Sigmoid colon (tissue), 7 donors: ENCODE data around the gene PPP1R12B. TPM values are rescaled to one million over a fixed set of nuclear protein-coding genes. Genes with fewer than 3 reads are reported as not detected.

Source experiments
- DNase-seq: peaks from one replicate; pipeline ENCODE4 v3.0.0-alpha.2; 2019
- H3K27ac ChIP-seq, 4 donors: fragments of 200-600 bp; sonication (generic); one replicate each; pipeline ENCODE4 v1.5.1; 2016 to 2019; ENCODE audit warnings: mild to moderate bottlenecking in 1 of 4
- H3K27me3 ChIP-seq, 3 donors: fragments of 200-600 bp; sonication (generic); one replicate each; pipeline ENCODE4 v1.5.1; 2019; ENCODE audit warnings: mild to moderate bottlenecking in 1 of 3
- H3K36me3 ChIP-seq, 4 donors: fragments of 200-600 bp; sonication (generic); one replicate each; pipeline ENCODE4 v1.5.1; 2016 to 2019
- H3K4me1 ChIP-seq, 4 donors: fragments of 200-600 bp; sonication (generic); one replicate each; pipeline ENCODE4 v1.5.1; 2017 to 2019
- H3K4me3 ChIP-seq, 4 donors: fragments of 200-600 bp; sonication (generic); one replicate each; pipeline ENCODE4 v1.5.1; 2017 to 2019; ENCODE audit warnings: mild to moderate bottlenecking in 2 of 4, moderate library complexity in 1 of 4
- H3K9me3 ChIP-seq, 4 donors: fragments of 200-600 bp in 3 of 4; sonication (generic) in 3 of 4; one replicate each; pipeline versions ENCODE4 v1.5.1 to v1.6.1; 2013 to 2019
- EP300 ChIP-seq, 4 donors: sonication (generic); formaldehyde crosslinking; IDR thresholded peaks; one replicate each; pipeline ENCODE4 v1.6.1; 2017; ENCODE audit warnings: antibody characterized with exemption in 4 of 4
- POLR2A ChIP-seq, 2 donors: fragments of 450-650 bp; IDR thresholded peaks; one replicate each; pipeline ENCODE4 v1.6.1; 2016; ENCODE audit warnings: antibody characterized with exemption in 2 of 2, mild to moderate bottlenecking in 2 of 2, moderate library complexity in 2 of 2
- POLR2AphosphoS5 ChIP-seq, 4 donors: sonication (generic); formaldehyde crosslinking; IDR thresholded peaks; one replicate each; pipeline ENCODE4 v1.6.1; 2017; ENCODE audit warnings: antibody characterized with exemption in 4 of 4
- WGBS, 2 donors: extraction: QIAGEN DNeasy Blood & Tissue Kit; methylation state at CpG; one replicate each; pipeline ENCODE4 v1.1.7; 2013; 5-methylcytosine and 5-hydroxymethylcytosine counted together
- intact Hi-C: fragments of 100-400 bp; cut with DNase I; formaldehyde crosslinking; loops from one replicate; pipeline ENCODE4 v1.15.1; 2023
- polyA plus RNA-seq, 3 donors: library from polyadenylated mRNA; stranded (reverse); fragments of 200-250 nt; gene quantifications; one replicate each; pipeline ENCODE4 v1.2.3, GENCODE V29; 2013
- total RNA-seq, 4 donors: library from RNA; depleted of rRNA; stranded (reverse); fragments of >200 nt; gene quantifications; one replicate each; pipeline ENCODE4 v1.1.0, GENCODE V29; 2016
- TF ChIP-seq, protein P1 (sequence below), 4 experiments: fragments of 450-650 bp in 3 of 4; fragments of 200-600 bp in 1 of 4; IDR thresholded peaks; one replicate each; pipeline ENCODE4 v1.5.1; 2016 to 2019; ENCODE audit warnings: antibody characterized with exemption in 4 of 4, mild to moderate bottlenecking in 3 of 4, moderate library complexity in 2 of 4
- donor health status: healthy with polysubstance abuse.
- donor health status: Bipolar disorder and iron deficiency.
- donor health status: healthy.

Gene PPP1R12B
- total and polyA plus RNA-seq, 7 donors: 5.3 to 995 (median 493) TPM

DNA sequence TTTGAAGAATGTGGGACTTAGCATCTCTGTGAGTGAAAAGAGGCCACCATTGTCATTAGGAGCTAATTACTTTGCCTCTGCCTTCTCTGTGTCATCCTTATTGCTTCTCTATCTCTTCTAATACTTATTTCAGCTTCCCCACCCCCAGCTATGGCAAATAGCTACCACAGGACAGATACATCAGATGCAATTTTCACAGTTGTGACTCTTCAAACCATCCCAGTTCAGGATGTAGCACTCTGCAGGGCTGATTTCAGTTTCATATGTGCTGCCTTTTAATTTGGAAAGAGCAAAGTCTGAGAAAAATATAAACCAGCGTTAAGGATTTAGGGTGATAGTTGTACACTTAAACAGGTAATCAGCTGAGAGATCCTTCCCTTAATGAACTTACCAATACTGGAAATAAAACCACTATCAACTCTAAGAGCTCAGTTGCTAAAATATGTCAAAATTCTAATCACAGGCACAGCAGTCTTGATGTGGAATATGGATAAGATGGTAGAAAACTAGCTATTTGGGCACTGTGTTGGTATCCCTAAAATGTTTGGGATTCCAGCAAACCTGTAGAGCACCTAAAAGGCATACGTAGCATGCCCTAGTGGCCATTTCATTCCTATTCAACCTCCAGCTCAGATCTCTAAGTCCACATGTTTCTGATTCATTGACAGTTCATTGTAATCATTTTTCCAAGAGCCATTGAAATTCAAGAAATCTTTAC lies 213.4 kb downstream of the PPP1R12B start:
- Histone ChIP-seq H3K9me3 (no peaks in the 10 kb centered on the region), H3K27me3 (no peaks in the 10 kb centered on the region), H3K4me3 (no peak overlapping the region), H3K27ac (peak overlapping the region; percentile 78 to 94 (median 85)), H3K36me3 (peaks cover 4 to 36% (median 20%) of the 10 kb centered on the region in 4 donors), H3K4me1 (peaks cover 0 to 97% (median 93%) of the 10 kb centered on the region in 4 donors)
- no peak for TF ChIP-seq POLR2A (IDR thresholded peaks at IDR 0.05)
- TF ChIP-seq, protein P1, sequence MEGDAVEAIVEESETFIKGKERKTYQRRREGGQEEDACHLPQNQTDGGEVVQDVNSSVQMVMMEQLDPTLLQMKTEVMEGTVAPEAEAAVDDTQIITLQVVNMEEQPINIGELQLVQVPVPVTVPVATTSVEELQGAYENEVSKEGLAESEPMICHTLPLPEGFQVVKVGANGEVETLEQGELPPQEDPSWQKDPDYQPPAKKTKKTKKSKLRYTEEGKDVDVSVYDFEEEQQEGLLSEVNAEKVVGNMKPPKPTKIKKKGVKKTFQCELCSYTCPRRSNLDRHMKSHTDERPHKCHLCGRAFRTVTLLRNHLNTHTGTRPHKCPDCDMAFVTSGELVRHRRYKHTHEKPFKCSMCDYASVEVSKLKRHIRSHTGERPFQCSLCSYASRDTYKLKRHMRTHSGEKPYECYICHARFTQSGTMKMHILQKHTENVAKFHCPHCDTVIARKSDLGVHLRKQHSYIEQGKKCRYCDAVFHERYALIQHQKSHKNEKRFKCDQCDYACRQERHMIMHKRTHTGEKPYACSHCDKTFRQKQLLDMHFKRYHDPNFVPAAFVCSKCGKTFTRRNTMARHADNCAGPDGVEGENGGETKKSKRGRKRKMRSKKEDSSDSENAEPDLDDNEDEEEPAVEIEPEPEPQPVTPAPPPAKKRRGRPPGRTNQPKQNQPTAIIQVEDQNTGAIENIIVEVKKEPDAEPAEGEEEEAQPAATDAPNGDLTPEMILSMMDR (IDR thresholded peaks at IDR 0.05): peak in 1 of 4 experiments; percentile 5
- intact Hi-C loops: no loop called here
- no peak for DNase-seq
- 83 to 93% methylated on average over 2 of the region's 2 CpGs for WGBS, 2 donors

DNA sequence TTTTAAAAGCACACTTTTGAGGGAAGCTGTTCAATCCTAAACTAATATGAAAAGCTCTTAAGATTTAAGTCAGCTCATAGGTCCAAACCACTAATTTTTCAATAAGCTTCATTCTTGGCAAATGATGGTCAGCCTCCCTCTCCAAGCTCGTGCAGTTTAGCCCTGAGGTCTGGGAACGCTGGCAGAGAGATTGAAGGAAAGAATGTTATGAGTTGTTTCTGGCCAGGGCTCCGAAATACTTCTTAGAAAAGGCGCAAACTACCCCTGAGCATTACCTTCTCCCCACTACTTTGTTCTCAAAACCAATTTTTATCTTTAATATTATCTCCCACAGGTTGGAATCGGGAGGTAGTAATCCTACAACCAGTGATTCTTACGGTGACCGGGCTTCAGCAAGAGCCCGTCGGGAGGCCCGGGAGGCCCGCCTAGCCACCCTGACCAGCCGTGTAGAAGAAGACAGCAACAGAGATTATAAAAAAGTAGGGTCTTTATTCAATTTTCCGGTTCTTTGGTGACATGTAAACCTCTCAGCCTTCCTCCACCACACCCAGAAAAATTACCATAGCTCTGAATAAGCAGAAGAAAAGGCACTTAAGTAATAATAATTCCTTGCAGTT lies 214.1 kb downstream of the PPP1R12B start:
- H3K27ac ChIP-seq: peak overlapping the region; percentile 78 to 94 (median 85)
- H3K4me3 ChIP-seq: no peak overlapping the region
- no peaks in the 10 kb centered on the region for H3K27me3 ChIP-seq
- DNase-seq: no peak
- H3K36me3 ChIP-seq: peaks cover 4 to 39% (median 20%) of the 10 kb centered on the region in 4 donors
- no peak for TF ChIP-seq EP300 (IDR thresholded peaks at IDR 0.05)
- TF ChIP-seq POLR2AphosphoS5 (IDR thresholded peaks at IDR 0.05): no peak
- no peak for TF ChIP-seq POLR2A (IDR thresholded peaks at IDR 0.05)
- TF ChIP-seq, protein P1 (IDR thresholded peaks at IDR 0.05): no peak
- H3K9me3 ChIP-seq: no peaks in the 10 kb centered on the region
- intact Hi-C loops: no loop called here
- peaks cover 0 to 97% (median 93%) of the 10 kb centered on the region in 4 donors for H3K4me1 ChIP-seq
- 91 to 94% methylated on average over 13 of the region's 13 CpGs for WGBS, 2 donors

DNA sequence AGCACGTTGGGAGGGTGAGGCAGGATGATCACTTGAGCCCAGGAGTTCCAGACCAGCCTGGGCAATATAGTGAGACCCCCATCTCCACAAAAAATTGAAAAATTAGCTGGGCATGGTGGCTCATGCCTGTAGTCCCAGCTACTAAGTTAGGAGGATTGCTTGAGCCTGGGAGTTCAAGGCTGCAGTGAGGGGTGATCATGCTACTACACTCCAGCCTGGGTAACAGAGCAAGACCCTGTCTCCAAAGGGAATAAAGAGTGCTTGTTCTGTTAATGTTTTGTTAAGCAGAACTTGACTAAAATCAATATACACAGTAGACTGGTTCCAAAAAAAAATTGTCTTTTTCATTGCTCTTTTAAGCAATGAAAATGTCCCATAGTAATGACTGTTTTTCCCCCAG lies 215.3 kb downstream of the PPP1R12B start:
- no peak overlapping the region for H3K4me3 ChIP-seq
- no peak for DNase-seq
- no peak for TF ChIP-seq EP300 (IDR thresholded peaks at IDR 0.05)
- TF ChIP-seq POLR2AphosphoS5 (IDR thresholded peaks at IDR 0.05): no peak
- H3K4me1 ChIP-seq: peaks cover 0 to 97% (median 95%) of the 10 kb centered on the region in 4 donors
- 82 to 86% methylated on average over 1 of the region's 1 CpG for WGBS, 2 donors
- H3K9me3 ChIP-seq: no peaks in the 10 kb centered on the region
- intact Hi-C loops: no loop called here
- H3K27ac ChIP-seq: peak overlapping the region; percentile 78 to 94 (median 85)
- no peaks in the 10 kb centered on the region for H3K27me3 ChIP-seq
- H3K36me3 ChIP-seq: peaks cover 4 to 52% (median 24%) of the 10 kb centered on the region in 4 donors

DNA sequence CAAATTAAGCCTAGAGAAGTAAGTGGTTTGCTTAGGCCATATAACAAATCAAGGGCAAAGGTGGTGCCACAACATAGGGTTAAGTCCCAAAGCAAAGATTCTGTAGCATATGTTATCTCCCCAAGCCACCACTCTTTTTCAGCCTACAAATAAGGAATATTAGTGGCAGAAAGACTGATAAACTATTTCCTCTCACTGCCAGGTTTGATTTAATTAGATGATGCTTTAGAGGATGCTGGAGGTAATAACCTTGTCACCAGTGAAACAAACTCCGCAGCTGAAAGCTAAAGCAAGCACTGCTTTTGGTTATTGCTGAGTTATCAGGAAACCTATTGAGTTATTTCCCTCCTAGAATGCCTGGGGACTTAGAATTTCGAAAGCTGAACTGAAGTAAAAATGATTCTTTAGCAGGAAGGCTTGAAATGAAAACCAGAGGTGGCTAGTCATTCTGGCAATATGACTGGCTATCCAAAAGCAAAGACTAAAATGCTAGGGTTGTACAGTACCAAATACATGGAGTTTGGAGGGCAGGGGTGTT lies 216.5 kb downstream of the PPP1R12B start:
- Histone ChIP-seq H3K9me3 (no peaks in the 10 kb centered on the region), H3K4me3 (no peak overlapping the region), H3K4me1 (peaks cover 0 to 98% (median 97%) of the 10 kb centered on the region in 4 donors), H3K27ac (peak overlapping the region; percentile 78 to 94 (median 85)), H3K27me3 (no peaks in the 10 kb centered on the region), H3K36me3 (peaks cover 4 to 64% (median 36%) of the 10 kb centered on the region in 4 donors)
- TF ChIP-seq EP300 (IDR thresholded peaks at IDR 0.05) (no peak), POLR2AphosphoS5 (IDR thresholded peaks at IDR 0.05) (peak in 1 of 4 donors; percentile 12), POLR2A (IDR thresholded peaks at IDR 0.05) (no peak)
- 90 to 91% methylated on average over 2 of the region's 2 CpGs for WGBS, 2 donors
- intact Hi-C loops: no loop called here
- DNase-seq: no peak

DNA sequence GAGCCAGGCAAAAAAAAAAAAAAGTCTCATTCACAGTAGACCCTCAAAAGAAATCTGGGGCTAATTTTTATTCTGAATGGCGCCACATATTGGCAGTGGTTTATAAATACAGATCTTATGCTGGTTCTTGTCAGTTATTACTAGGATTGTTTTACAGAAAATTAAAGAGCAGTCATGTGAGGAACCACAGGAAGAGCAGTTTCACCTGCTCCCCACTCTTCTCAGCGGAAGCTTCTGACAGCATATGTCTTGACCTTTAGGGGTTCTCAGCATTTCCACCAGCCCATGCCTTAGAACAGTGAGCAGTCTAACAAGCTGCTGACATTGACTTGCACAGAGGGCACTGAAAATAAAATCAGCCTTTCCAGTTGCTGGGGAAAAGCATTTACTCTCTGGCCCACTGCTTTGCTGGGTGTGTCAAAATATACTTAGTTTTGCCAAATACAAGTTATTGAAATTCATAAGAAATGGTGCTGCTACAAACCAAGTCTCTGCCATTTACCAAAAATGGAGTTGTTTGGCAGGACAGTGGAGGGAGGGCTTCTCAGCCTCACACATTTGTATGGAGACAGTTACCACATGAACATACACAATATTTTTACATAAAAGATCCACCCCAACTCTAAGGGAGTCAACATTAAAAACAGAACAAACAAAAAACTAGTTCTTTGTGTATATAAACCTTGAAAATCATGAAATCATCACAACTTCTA lies 217.5 kb downstream of the PPP1R12B start:
- WGBS, 2 donors: 54 to 89% methylated on average over 2 of the region's 2 CpGs
- peaks cover 0 to 98% (median 97%) of the 10 kb centered on the region in 4 donors for H3K4me1 ChIP-seq
- H3K9me3 ChIP-seq: no peaks in the 10 kb centered on the region
- no peak for DNase-seq
- TF ChIP-seq POLR2A (IDR thresholded peaks at IDR 0.05): no peak
- no peak for TF ChIP-seq POLR2AphosphoS5 (IDR thresholded peaks at IDR 0.05)
- no peak for TF ChIP-seq EP300 (IDR thresholded peaks at IDR 0.05)
- TF ChIP-seq, protein P1 (IDR thresholded peaks at IDR 0.05): no peak
- intact Hi-C loops: no loop called here
- peak overlapping the region; percentile 78 to 94 (median 85) for H3K27ac ChIP-seq
- no peaks in the 10 kb centered on the region for H3K27me3 ChIP-seq
- H3K36me3 ChIP-seq: peaks cover 4 to 74% (median 40%) of the 10 kb centered on the region in 4 donors
- no peak overlapping the region for H3K4me3 ChIP-seq
